GM12878 (cell line): ENCODE results near the gene MED25. TPM values are rescaled to one million over a fixed set of nuclear protein-coding genes. Genes with fewer than 3 reads are reported as not detected.

ENCODE experiments used
- ATAC-seq: fragments of 200-7000 bp; cut with Tn5 transposase; 3 replicates; pipeline ENCODE4 v1.9.1; 2020; ENCODE audit warnings: mild to moderate bottlenecking, moderate library complexity
- BruUV-seq: library from RNA; stranded (reverse); fragments of 400-500 nt; replicated peaks from 2 replicates; lab custom pipeline; 2021; lab: Mats Ljungman, UMichigan
- CTCF ChIA-PET: fragments of 300-600 bp; sonication (Branson Sonifier 250); formaldehyde crosslinking; extraction: SDS; loops from one replicate; lab custom pipeline; 2021; ENCODE audit warnings: inconsistent platforms; lab: Yijun Ruan, JAX
- POLR2A ChIA-PET: fragments of 350-600 bp; formaldehyde crosslinking; extraction: SDS; loops from one replicate; lab custom pipeline; 2021; ENCODE audit warnings: inconsistent platforms; lab: Charles Lee
- RAD21 ChIA-PET: fragments of 300-600 bp; sonication (Branson Sonifier 250); formaldehyde crosslinking; loops from one replicate; lab custom pipeline; 2023; ENCODE audit warnings: antibody characterized with exemption; ENCODE audit not compliant: unreplicated experiment; lab: Charles Lee
- SMC1A ChIA-PET: fragments of 300-600 bp; sonication (Branson Sonifier 250); formaldehyde crosslinking; loops from one replicate; lab custom pipeline; 2023; ENCODE audit not compliant: unreplicated experiment, uncharacterized antibody; lab: Charles Lee
- DNase-seq: peaks from one replicate; pipeline ENCODE4 v3.0.0-alpha.2; 2011; ENCODE audit warnings: low read depth, low spot score
- FAIRE-seq: peaks from 3 replicates; lab custom pipeline; 2011; peaks lifted over from hg19 to GRCh38; lab: Jason Lieb, UNC
- H2AFZ ChIP-seq: 2 replicates; pipeline ENCODE4 v1.6.0; 2011; ENCODE audit warnings: low read depth, low read length, control low read depth; ENCODE audit not compliant: control insufficient read depth
- H3K27ac ChIP-seq: 2 replicates; pipeline ENCODE4 v1.5.1; 2011; ENCODE audit warnings: control low read depth; ENCODE audit not compliant: control insufficient read depth, insufficient read depth
- H3K27me3 ChIP-seq, 2 experiments: replicated peaks in 1 of 2; 2 replicates each; pipeline versions ENCODE4 v1.6.0 to v1.6.1; 2011; ENCODE audit warnings: low read length in 1 of 2; ENCODE audit not compliant: control insufficient read depth in 2 of 2, insufficient read depth in 2 of 2
- H3K36me3 ChIP-seq, 2 experiments: 2 replicates each; pipeline ENCODE4 v1.5.1; 2011; ENCODE audit warnings: low read length in 1 of 2; ENCODE audit not compliant: control insufficient read depth in 2 of 2, insufficient read depth in 2 of 2
- H3K4me1 ChIP-seq: 2 replicates; pipeline ENCODE4 v1.6.1; 2011; ENCODE audit warnings: mild to moderate bottlenecking, low read length, moderate library complexity, mixed read lengths; ENCODE audit not compliant: control insufficient read depth, insufficient read depth
- H3K4me2 ChIP-seq: 2 replicates; pipeline ENCODE4 v1.6.0; 2011; ENCODE audit warnings: control low read depth; ENCODE audit not compliant: control insufficient read depth, insufficient read depth
- H3K4me3 ChIP-seq: fragments of 200-600 bp; sonication (generic); 2 replicates; pipeline ENCODE4 v1.5.1; 2016
- H3K79me2 ChIP-seq: 2 replicates; pipeline ENCODE4 v1.6.0; 2011; ENCODE audit warnings: low read length; ENCODE audit not compliant: control insufficient read depth, insufficient read depth
- H3K9ac ChIP-seq: 2 replicates; pipeline ENCODE4 v1.8.0; 2011; ENCODE audit warnings: low read length, control low read depth, mixed read lengths; ENCODE audit not compliant: control insufficient read depth, insufficient read depth
- H3K9me3 ChIP-seq: replicated peaks from 3 replicates; pipeline ENCODE4 v1.5.1; 2011; ENCODE audit warnings: mild to moderate bottlenecking, low read length; ENCODE audit not compliant: control insufficient read depth, insufficient read depth
- H4K20me1 ChIP-seq: 2 replicates; pipeline ENCODE4 v1.6.0; 2011; ENCODE audit not compliant: control insufficient read depth, insufficient read depth
- FOXM1 ChIP-seq: IDR thresholded peaks from 2 replicates; pipeline ENCODE4 v1.6.1; 2012; ENCODE audit warnings: low read depth, mild to moderate bottlenecking, inconsistent platforms, low read length, moderate library complexity
- JUNB ChIP-seq: IDR thresholded peaks from 2 replicates; pipeline ENCODE4 v1.6.1; 2016; ENCODE audit warnings: antibody characterized with exemption, mild to moderate bottlenecking
- MTA3 ChIP-seq: IDR thresholded peaks from 2 replicates; pipeline ENCODE4 v1.6.1; 2012; ENCODE audit warnings: low read length, inconsistent platforms, borderline replicate concordance
- NRF1 ChIP-seq: conservative IDR thresholded peaks from 2 replicates; pipeline ENCODE4 v1.6.1; 2011; ENCODE audit warnings: mild to moderate bottlenecking, low read depth, low read length, improper control_type of control experiment
- PML ChIP-seq: IDR thresholded peaks from 2 replicates; pipeline ENCODE4 v1.6.1; 2012; ENCODE audit warnings: low read length, inconsistent platforms
- RAD21 ChIP-seq: IDR thresholded peaks from 2 replicates; pipeline ENCODE4 v1.6.1; 2011; ENCODE audit warnings: mild to moderate bottlenecking, low read depth, low read length, moderate library complexity; ENCODE audit not compliant: insufficient read depth
- TCF3 ChIP-seq: IDR thresholded peaks from 2 replicates; pipeline ENCODE4 v1.6.1; 2012; ENCODE audit warnings: low read depth, mild to moderate bottlenecking, low read length, borderline replicate concordance; ENCODE audit not compliant: insufficient read depth
- WGBS: methylation state at CpG from one replicate; pipeline ENCODE4 v1.1.6; 2016; ENCODE audit warnings: low lambda C conversion rate; ENCODE audit not compliant: insufficient replicate concordance, insufficient coverage; ENCODE audit errors: missing lambda C conversion rate; 5-methylcytosine and 5-hydroxymethylcytosine counted together
- in situ Hi-C: fragments of 300-500 bp; cut with MboI; formaldehyde crosslinking; loops from 9 replicates; pipeline ENCODE4 v1.14.3; 2018; ENCODE audit warnings: mixed read lengths
- intact Hi-C: fragments of 100-400 bp; cut with micrococcal nuclease; formaldehyde crosslinking; loops from one replicate; pipeline ENCODE4 v1.14.2; 2022; ENCODE audit not compliant: unreplicated experiment
- polyA plus RNA-seq, 11 experiments: library from polyadenylated mRNA; depleted of rRNA in 4 of 11; unstranded in 6 of 11; stranded (reverse) in 5 of 11; fragments of >200 nt; fragmentation: Nextera tagmentation in 4 of 11; fragmentation: Illumina TruSeq in 1 of 11; extraction: Ambion mirVana in 4 of 11; extraction: Trizol in 1 of 11; gene quantifications; 1 replicate in 1 of 11; 2 replicates in 10 of 11; pipeline versions ENCODE4 v1.2.1 to v1.2.3, GENCODE V29; 2011 to 2016; ENCODE audit warnings: inconsistent platforms in 2 of 11, missing spikeins in 2 of 11, low read depth in 1 of 11
- total RNA-seq, 4 experiments: library from RNA; depleted of rRNA in 3 of 4; stranded (reverse); fragments of >200 nt in 3 of 4; fragmentation: Illumina TruSeq in 1 of 4; extraction: Trizol in 1 of 4; gene quantifications; 2 replicates each; pipeline versions ENCODE4 v1.2.1 to v1.2.3, GENCODE V29; 2013 to 2021
- TF ChIP-seq, protein P1 (sequence below): IDR thresholded peaks from 2 replicates; pipeline ENCODE4 v1.6.1; 2012; ENCODE audit warnings: mild to moderate bottlenecking, low read depth, low read length
- TF ChIP-seq, protein P2 (sequence below): fragments of 450-650 bp; conservative IDR thresholded peaks from 2 replicates; pipeline ENCODE4 v1.6.1; 2017; ENCODE audit warnings: mild to moderate bottlenecking, moderate library complexity
- TF ChIP-seq, protein P3 (sequence below): fragments of 450-650 bp; formaldehyde crosslinking; IDR thresholded peaks from 2 replicates; pipeline ENCODE4 v1.4.0; 2020; ENCODE audit warnings: mild to moderate bottlenecking, moderate library complexity

MED25 gene
- total and polyA plus RNA-seq, 10 of the 15 experiments (the other 5 are each of a cell fraction or from before 2014, with no cell fraction given), result 3.5 to 53.9 (median 17.1) TPM

DNA sequence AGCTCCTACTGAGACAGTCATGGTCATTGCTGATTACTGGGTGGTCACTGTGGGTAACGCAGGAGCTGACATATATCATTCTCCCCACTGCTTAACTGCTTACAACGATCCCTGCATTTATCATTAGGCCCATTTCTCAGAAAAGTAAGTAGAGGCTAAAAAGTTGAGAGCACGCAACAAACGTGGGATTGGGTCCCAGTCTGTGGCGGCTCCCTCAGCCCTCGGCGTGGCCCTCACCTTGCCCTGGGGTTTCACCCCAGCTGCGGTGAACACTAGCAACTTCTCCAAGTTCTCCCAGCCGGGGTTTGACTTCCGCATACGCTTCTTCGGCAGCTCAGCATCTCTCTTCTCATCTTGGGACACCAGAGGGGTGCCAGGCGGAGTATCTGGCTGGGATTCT lies 46.8 kb downstream of the MED25 start (continued):
- TF ChIP-seq, protein P1, sequence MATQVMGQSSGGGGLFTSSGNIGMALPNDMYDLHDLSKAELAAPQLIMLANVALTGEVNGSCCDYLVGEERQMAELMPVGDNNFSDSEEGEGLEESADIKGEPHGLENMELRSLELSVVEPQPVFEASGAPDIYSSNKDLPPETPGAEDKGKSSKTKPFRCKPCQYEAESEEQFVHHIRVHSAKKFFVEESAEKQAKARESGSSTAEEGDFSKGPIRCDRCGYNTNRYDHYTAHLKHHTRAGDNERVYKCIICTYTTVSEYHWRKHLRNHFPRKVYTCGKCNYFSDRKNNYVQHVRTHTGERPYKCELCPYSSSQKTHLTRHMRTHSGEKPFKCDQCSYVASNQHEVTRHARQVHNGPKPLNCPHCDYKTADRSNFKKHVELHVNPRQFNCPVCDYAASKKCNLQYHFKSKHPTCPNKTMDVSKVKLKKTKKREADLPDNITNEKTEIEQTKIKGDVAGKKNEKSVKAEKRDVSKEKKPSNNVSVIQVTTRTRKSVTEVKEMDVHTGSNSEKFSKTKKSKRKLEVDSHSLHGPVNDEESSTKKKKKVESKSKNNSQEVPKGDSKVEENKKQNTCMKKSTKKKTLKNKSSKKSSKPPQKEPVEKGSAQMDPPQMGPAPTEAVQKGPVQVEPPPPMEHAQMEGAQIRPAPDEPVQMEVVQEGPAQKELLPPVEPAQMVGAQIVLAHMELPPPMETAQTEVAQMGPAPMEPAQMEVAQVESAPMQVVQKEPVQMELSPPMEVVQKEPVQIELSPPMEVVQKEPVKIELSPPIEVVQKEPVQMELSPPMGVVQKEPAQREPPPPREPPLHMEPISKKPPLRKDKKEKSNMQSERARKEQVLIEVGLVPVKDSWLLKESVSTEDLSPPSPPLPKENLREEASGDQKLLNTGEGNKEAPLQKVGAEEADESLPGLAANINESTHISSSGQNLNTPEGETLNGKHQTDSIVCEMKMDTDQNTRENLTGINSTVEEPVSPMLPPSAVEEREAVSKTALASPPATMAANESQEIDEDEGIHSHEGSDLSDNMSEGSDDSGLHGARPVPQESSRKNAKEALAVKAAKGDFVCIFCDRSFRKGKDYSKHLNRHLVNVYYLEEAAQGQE, result no peak

DNA sequence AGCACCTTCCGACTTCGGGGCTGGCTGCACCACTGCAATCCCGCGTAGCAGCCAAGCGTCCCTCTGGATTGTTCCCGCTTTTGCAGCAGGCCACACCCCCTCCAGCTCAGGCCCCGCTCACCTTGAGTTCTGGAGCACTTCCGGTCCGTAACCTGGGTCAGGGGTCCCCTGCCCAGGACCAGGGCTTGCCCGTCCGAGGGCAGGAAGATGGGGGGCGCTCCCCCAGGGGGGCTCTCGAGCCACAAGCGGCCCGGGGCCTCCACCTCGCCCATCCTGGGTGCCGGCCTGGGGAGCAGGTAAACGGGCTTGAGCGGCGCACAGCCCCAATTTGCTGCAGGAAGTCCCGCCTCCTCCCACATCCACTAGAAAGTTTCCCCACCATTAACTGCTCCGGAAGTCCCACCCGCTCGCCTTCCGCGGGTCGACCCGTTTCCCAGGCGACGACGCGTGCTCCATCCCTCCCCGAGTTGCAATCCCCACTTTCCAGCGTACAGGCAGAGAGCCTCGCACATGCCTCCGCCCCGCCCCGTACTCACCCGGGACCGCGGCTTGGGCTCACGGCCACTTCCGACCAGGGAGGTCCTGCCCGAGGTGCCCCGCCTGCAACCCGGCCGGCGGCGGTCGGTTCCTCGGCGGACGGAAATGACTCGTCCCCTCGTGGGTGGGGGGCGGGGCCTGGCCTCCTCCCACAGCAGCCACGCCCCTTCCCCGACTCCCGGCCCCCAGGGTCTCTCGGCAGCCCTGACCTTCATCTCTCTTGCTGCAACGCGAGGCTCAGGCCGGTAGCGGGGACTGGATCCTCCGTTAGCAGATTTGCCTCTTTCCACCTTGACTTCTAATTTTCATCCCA lies 49.1 kb downstream of the MED25 start, which contains the start of gene PNKP:
Gene PNKP, minus strand, starts transcription at position 644 of the 850 bp plus-strand sequence. Its CDS starts 372 bp downstream, at position 272.
- Histone ChIP-seq H3K9me3 (no peaks in the 10 kb centered on the region), H3K4me1 (peaks cover 25% of the 10 kb centered on the region), H3K36me3 (peaks cover 9 to 14% of the 10 kb centered on the region in 2 experiments), H3K9ac (peak within 1 kb of the TSS; percentile 80), H4K20me1 (no peaks in the 10 kb centered on the region), H3K4me3 (peak within 1 kb of the TSS; percentile 86), H3K27ac (peak within 1 kb of the TSS; percentile 87), H2AFZ (peak within 1 kb of the TSS; percentile 98), H3K4me2 (peak within 1 kb of the TSS; percentile 95), H3K79me2 (peaks cover 21% of the 10 kb centered on the region), H3K27me3 (no peaks in the 10 kb centered on the region)
- ChIA-PET SMC1A (interaction anchor here (0.8 to 1.1 kb wide), 2 partner anchors 10 to 23 kb away, joined by 3 read pairs; partner anchors contain the start of genes AKT1S1 and TBC1D17), POLR2A (interaction anchor here (0.6 to 1.9 kb wide), 15 partner anchors 9 to 408 kb away, joined by 3 to 12 read pairs (median 3); partner anchors contain the start of genes AKT1S1, NUP62, PTOV1 and TBC1D17), RAD21 (interaction anchor here (1.2 to 2.5 kb wide), 4 partner anchors 9 to 62 kb away, joined by 3 to 8 read pairs (median 6); partner anchors contain the start of genes AKT1S1, ATF5, PTOV1 and TBC1D17), CTCF (interaction anchor here (0.7 to 2.0 kb wide), 5 partner anchors 10 to 63 kb away, joined by 3 to 6 read pairs (median 3); partner anchors contain the start of genes AKT1S1, NUP62, PTOV1 and TBC1D17)
- WGBS, result under 1% methylated on average over 55 of the region's 65 CpGs
- DNase-seq (no peak), ATAC-seq (peak; percentile 67), FAIRE-seq (peak; percentile 94)
- in situ Hi-C loops, result no loop called here
- intact Hi-C loops, result loop anchor here (5.0 kb wide), 2 partner anchors 100 to 190 kb away; partner anchors contain the start of genes AP2A1 and PRMT1
- BruUV-seq, result no TSS peak
- TF ChIP-seq PML, result peak; percentile 80
- no peak for TF ChIP-seq RAD21
- TF ChIP-seq JUNB, result no peak
- TF ChIP-seq, protein P2, sequence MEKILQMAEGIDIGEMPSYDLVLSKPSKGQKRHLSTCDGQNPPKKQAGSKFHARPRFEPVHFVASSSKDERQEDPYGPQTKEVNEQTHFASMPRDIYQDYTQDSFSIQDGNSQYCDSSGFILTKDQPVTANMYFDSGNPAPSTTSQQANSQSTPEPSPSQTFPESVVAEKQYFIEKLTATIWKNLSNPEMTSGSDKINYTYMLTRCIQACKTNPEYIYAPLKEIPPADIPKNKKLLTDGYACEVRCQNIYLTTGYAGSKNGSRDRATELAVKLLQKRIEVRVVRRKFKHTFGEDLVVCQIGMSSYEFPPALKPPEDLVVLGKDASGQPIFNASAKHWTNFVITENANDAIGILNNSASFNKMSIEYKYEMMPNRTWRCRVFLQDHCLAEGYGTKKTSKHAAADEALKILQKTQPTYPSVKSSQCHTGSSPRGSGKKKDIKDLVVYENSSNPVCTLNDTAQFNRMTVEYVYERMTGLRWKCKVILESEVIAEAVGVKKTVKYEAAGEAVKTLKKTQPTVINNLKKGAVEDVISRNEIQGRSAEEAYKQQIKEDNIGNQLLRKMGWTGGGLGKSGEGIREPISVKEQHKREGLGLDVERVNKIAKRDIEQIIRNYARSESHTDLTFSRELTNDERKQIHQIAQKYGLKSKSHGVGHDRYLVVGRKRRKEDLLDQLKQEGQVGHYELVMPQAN, result peak; percentile 96
- 0 out of 2 replicates have a peak, but pooled peaks have one; percentile 22 for TF ChIP-seq TCF3
- TF ChIP-seq, protein P3, sequence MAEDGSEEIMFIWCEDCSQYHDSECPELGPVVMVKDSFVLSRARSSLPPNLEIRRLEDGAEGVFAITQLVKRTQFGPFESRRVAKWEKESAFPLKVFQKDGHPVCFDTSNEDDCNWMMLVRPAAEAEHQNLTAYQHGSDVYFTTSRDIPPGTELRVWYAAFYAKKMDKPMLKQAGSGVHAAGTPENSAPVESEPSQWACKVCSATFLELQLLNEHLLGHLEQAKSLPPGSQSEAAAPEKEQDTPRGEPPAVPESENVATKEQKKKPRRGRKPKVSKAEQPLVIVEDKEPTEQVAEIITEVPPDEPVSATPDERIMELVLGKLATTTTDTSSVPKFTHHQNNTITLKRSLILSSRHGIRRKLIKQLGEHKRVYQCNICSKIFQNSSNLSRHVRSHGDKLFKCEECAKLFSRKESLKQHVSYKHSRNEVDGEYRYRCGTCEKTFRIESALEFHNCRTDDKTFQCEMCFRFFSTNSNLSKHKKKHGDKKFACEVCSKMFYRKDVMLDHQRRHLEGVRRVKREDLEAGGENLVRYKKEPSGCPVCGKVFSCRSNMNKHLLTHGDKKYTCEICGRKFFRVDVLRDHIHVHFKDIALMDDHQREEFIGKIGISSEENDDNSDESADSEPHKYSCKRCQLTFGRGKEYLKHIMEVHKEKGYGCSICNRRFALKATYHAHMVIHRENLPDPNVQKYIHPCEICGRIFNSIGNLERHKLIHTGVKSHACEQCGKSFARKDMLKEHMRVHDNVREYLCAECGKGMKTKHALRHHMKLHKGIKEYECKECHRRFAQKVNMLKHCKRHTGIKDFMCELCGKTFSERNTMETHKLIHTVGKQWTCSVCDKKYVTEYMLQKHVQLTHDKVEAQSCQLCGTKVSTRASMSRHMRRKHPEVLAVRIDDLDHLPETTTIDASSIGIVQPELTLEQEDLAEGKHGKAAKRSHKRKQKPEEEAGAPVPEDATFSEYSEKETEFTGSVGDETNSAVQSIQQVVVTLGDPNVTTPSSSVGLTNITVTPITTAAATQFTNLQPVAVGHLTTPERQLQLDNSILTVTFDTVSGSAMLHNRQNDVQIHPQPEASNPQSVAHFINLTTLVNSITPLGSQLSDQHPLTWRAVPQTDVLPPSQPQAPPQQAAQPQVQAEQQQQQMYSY (CRISPR knock-in tag), result no peak
- TF ChIP-seq NRF1, result no peak
- no peak for TF ChIP-seq FOXM1
- no peak for TF ChIP-seq MTA3
